Endodermal cell (in vitro differentiated cells): ENCODE results near the gene VIPR2. TPM values are rescaled to one million over a fixed set of nuclear protein-coding genes. Genes with fewer than 3 reads are reported as not detected.

Experiments
- DNase-seq: peaks from one replicate; pipeline ENCODE4 v3.0.0-alpha.2; 2017
- H3K27ac ChIP-seq: 2 replicates; pipeline ENCODE4 v1.5.1; 2013; ENCODE audit warnings: mild to moderate bottlenecking, low read depth, low read length, moderate library complexity
- H3K27me3 ChIP-seq: 2 replicates; pipeline ENCODE4 v1.6.1; 2013; ENCODE audit warnings: mild to moderate bottlenecking, low read length, moderate library complexity; ENCODE audit not compliant: insufficient read depth, control insufficient read depth, poor library complexity, severe bottlenecking
- H3K36me3 ChIP-seq: 2 replicates; pipeline ENCODE4 v1.7.0; 2013; ENCODE audit warnings: mild to moderate bottlenecking, low read length, moderate library complexity; ENCODE audit not compliant: control insufficient read depth, insufficient read depth
- H3K4me1 ChIP-seq: one replicate; pipeline ENCODE4 v1.7.0; 2013; ENCODE audit warnings: low read length; ENCODE audit not compliant: control insufficient read depth, insufficient read depth
- H3K4me3 ChIP-seq: 2 replicates; pipeline ENCODE4 v1.5.1; 2013; ENCODE audit warnings: mild to moderate bottlenecking, low read length, moderate library complexity
- H3K9ac ChIP-seq: 2 replicates; pipeline ENCODE4 v1.6.1; 2013; ENCODE audit warnings: mild to moderate bottlenecking, low read length, moderate library complexity; ENCODE audit not compliant: poor library complexity, severe bottlenecking; ENCODE audit errors: extremely low read depth
- H3K9me3 ChIP-seq: 2 replicates; pipeline ENCODE4 v1.6.1; 2013; ENCODE audit warnings: mild to moderate bottlenecking, low read length, moderate library complexity; ENCODE audit not compliant: control insufficient read depth
- H3K27ac Mint-ChIP-seq: 2 replicates; pipeline ENCODE4 v1.8.0; 2020; ENCODE audit warnings: mixed read lengths
- H3K27me3 Mint-ChIP-seq: 2 replicates; pipeline ENCODE4 v1.8.0; 2021; ENCODE audit warnings: mild to moderate bottlenecking, mixed read lengths; ENCODE audit not compliant: insufficient read depth
- H3K36me3 Mint-ChIP-seq: 2 replicates; pipeline ENCODE4 v1.8.0; 2020; ENCODE audit warnings: low read depth, mixed read lengths
- H3K4me1 Mint-ChIP-seq: 2 replicates; pipeline ENCODE4 v1.8.0; 2020; ENCODE audit warnings: mixed read lengths
- H3K4me3 Mint-ChIP-seq: 2 replicates; pipeline ENCODE4 v1.8.0; 2020; ENCODE audit warnings: mild to moderate bottlenecking, moderate library complexity, mixed read lengths
- H3K9me3 Mint-ChIP-seq: 2 replicates; pipeline ENCODE4 v1.8.0; 2020; ENCODE audit warnings: mild to moderate bottlenecking, mixed read lengths
- CTCF ChIP-seq: fragments of 200-600 bp; sonication (generic); conservative IDR thresholded peaks from 2 replicates; pipeline ENCODE4 v1.5.0; 2021; ENCODE audit warnings: antibody characterized with exemption, mild to moderate bottlenecking
- WGBS, 2 experiments: methylation state at CpG; one replicate each; pipeline versions ENCODE4 v1.1.5 to v1.1.7; 2013; ENCODE audit warnings: missing lambda C conversion rate in 2 of 2, mixed read lengths in 1 of 2; ENCODE audit not compliant: insufficient coverage in 1 of 2, insufficient read length in 1 of 2; 5-methylcytosine and 5-hydroxymethylcytosine counted together
- total RNA-seq, 2 donors: library from RNA; stranded (reverse); fragmentation: NEBNext Ultra II Directional in 1 of 2; extraction: Animal tissue kit (Norgen Biotek cat#: 25700) in 1 of 2; gene quantifications; 2 replicates in 1 of 2; 3 replicates in 1 of 2; pipeline ENCODE4 v1.2.1, GENCODE V29; 2021

VIPR2 gene
- total RNA-seq, 2 donors from 2014 or later = 0.64 to 1.8 TPM

GRCh38 chr7:159071260-159071659 lies 73.4 kb downstream of the VIPR2 start:
- Histone ChIP-seq H3K27ac (no peak overlapping the region), H3K27me3 (no peaks in the 10 kb centered on the region), H3K9me3 (no peaks in the 10 kb centered on the region), H3K4me1 (no peaks in the 10 kb centered on the region), H3K36me3 (no peaks in the 10 kb centered on the region), H3K9ac (no peak overlapping the region), H3K4me3 (no peak overlapping the region)
- H3K27me3 Mint-ChIP-seq = no peaks in the 10 kb centered on the region
- H3K4me3 Mint-ChIP-seq = no peak overlapping the region
- H3K9me3 Mint-ChIP-seq = no peaks in the 10 kb centered on the region
- no peak overlapping the region for H3K27ac Mint-ChIP-seq
- 79 to 90% methylated on average over 6 of the region's 6 CpGs for WGBS, 2 experiments
- H3K4me1 Mint-ChIP-seq = no peaks in the 10 kb centered on the region
- H3K36me3 Mint-ChIP-seq = no peaks in the 10 kb centered on the region
- TF ChIP-seq CTCF = no peak
- DNase-seq = no peak

- Histone ChIP-seq H3K4me1 (no peaks in the 10 kb centered on the region), H3K4me3 (no peak overlapping the region), H3K27me3 (no peaks in the 10 kb centered on the region), H3K9me3 (no peaks in the 10 kb centered on the region), H3K9ac (no peak overlapping the region), H3K27ac (peak overlapping the region; percentile 19), H3K36me3 (no peaks in the 10 kb centered on the region)
- DNase-seq = no peak
- no peak for TF ChIP-seq CTCF
- Mint-ChIP-seq H3K4me1 (no peaks in the 10 kb centered on the region), H3K27me3 (no peaks in the 10 kb centered on the region), H3K27ac (no peak overlapping the region), H3K4me3 (no peak overlapping the region), H3K9me3 (no peaks in the 10 kb centered on the region), H3K36me3 (no peaks in the 10 kb centered on the region)
- 72 to 80% methylated on average over 8 to 17 of the region's 17 CpGs for WGBS, 2 experiments
These were observed 74.1 kb downstream of the VIPR2 start for GRCh38 chr7:159070431-159071148.

DNA sequence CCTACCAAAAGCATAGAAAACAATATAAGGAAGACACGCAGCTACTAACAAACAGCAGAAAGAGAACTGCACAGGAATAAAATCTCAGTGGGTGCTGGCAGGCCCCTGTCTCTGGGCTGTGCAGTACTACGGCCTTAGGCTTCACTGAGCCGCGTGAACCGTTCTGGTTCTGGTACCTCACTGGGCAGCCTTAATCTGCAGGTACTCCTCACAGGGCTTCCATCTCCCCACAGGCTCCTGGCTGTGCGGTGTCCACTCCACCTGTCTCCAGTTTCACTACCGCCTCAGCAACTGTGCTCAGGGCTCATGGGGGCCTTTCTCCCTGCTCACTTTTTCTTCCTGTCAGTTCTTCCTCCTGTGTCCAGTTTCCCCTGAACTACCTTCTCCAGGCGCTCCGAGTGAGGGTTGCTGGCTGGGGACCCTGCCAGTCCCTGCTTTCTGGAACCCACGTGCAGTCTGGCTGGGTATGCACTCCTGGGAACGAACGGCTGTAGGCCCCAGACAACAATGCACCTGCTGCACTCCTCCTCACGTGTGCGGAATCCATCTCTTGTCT lies 75.7 kb downstream of the VIPR2 start:
- no peak overlapping the region for H3K4me3 Mint-ChIP-seq
- Histone ChIP-seq H3K36me3 (no peaks in the 10 kb centered on the region), H3K27me3 (no peaks in the 10 kb centered on the region), H3K9ac (no peak overlapping the region), H3K4me1 (no peaks in the 10 kb centered on the region), H3K9me3 (no peaks in the 10 kb centered on the region), H3K4me3 (no peak overlapping the region), H3K27ac (peak overlapping the region; percentile 53)
- no peak for DNase-seq
- no peaks in the 10 kb centered on the region for H3K36me3 Mint-ChIP-seq
- H3K27ac Mint-ChIP-seq = no peak overlapping the region
- no peaks in the 10 kb centered on the region for H3K9me3 Mint-ChIP-seq
- no peaks in the 10 kb centered on the region for H3K4me1 Mint-ChIP-seq
- 85 to 96% methylated on average over 6 to 14 of the region's 14 CpGs for WGBS, 2 experiments
- TF ChIP-seq CTCF = no peak
- H3K27me3 Mint-ChIP-seq = no peaks in the 10 kb centered on the region
